H54 (cell line): Measurements from ENCODE around the gene HSD17B11.
"Not testable (repeated sequence)": the region's sequence is repeated elsewhere in the genome, so short reads cannot be mapped to it uniquely, and the experiment has no call there.

ENCODE experiments used
- DNase-seq: peaks from one replicate; pipeline ENCODE4 v3.0.0; 2011; ENCODE audit warnings: low spot score, mixed read lengths; ENCODE audit not compliant: insufficient read length
- FAIRE-seq: peaks from 3 replicates; lab custom pipeline; 2011; peaks lifted over from hg19 to GRCh38; lab: Jason Lieb, UNC
- POLR2A ChIP-seq: IDR thresholded peaks from 2 replicates; pipeline ENCODE4 v1.6.1; 2011; ENCODE audit warnings: low read depth, mild to moderate bottlenecking, low read length

The HSD17B11 gene

GRCh38 chr4:87390551-87390890, 467 bp downstream of the HSD17B11 start:
- peak; percentile 5 for DNase-seq
- FAIRE-seq: no peak
- no peak for TF ChIP-seq POLR2A

GRCh38 chr4:87390055-87390454, 933 bp downstream of the HSD17B11 start:
- not testable (repeated sequence) for FAIRE-seq, DNase-seq

- DNase-seq: no peak
- no peak for FAIRE-seq
- TF ChIP-seq POLR2A: no peak
Measured at GRCh38 chr4:87388901-87389300, 2.1 kb downstream of the HSD17B11 start.

- no peak for FAIRE-seq
- no peak for DNase-seq
- no peak for TF ChIP-seq POLR2A
Measured at GRCh38 chr4:87387237-87387636, 3.8 kb downstream of the HSD17B11 start.

- not testable (repeated sequence) for DNase-seq, FAIRE-seq
Measured at GRCh38 chr4:87384466-87385132, 6.4 kb downstream of the HSD17B11 start.

- DNase-seq: no peak
- no peak for FAIRE-seq
- TF ChIP-seq POLR2A: no peak
Measured at GRCh38 chr4:87382931-87383330, 8.1 kb downstream of the HSD17B11 start.

- FAIRE-seq (no peak), DNase-seq (no peak)
- no peak for TF ChIP-seq POLR2A
Measured at GRCh38 chr4:87382116-87382515, 8.9 kb downstream of the HSD17B11 start.

- no peak for TF ChIP-seq POLR2A
- DNase-seq (no peak), FAIRE-seq (no peak)
Measured at GRCh38 chr4:87377816-87378215, 13.2 kb downstream of the HSD17B11 start.

- FAIRE-seq (peak; percentile 36), DNase-seq (no peak)
- no peak for TF ChIP-seq POLR2A
Measured at GRCh38 chr4:87375719-87376291, 15.2 kb downstream of the HSD17B11 start.

- no peak for TF ChIP-seq POLR2A
- DNase-seq (no peak), FAIRE-seq (no peak)
Measured at GRCh38 chr4:87370068-87370467, 20.9 kb downstream of the HSD17B11 start.

GRCh38 chr4:87366521-87367162, 24.3 kb downstream of the HSD17B11 start:
- TF ChIP-seq POLR2A: no peak
- DNase-seq (no peak), FAIRE-seq (no peak)

GRCh38 chr4:87365348-87365747, 25.6 kb downstream of the HSD17B11 start:
- no peak for TF ChIP-seq POLR2A
- no peak for FAIRE-seq
- no peak for DNase-seq

- no peak for FAIRE-seq
- no peak for DNase-seq
- no peak for TF ChIP-seq POLR2A
Measured at GRCh38 chr4:87363552-87363951, 27.4 kb downstream of the HSD17B11 start.

GRCh38 chr4:87360338-87360935, 30.6 kb downstream of the HSD17B11 start:
- TF ChIP-seq POLR2A: no peak
- FAIRE-seq: no peak
- no peak for DNase-seq
